Liver (tissue), 9 donors: ENCODE results near the gene MEGF11. TPM values are rescaled to one million over a fixed set of nuclear protein-coding genes. Genes with fewer than 3 reads are reported as not detected.

Experiments
- DNase-seq: peaks from one replicate; pipeline ENCODE4 v3.0.0-alpha.2; 2017; ENCODE audit warnings: low spot score
- H3K27ac ChIP-seq, 2 donors: one replicate each; pipeline ENCODE4 v1.7.0; 2013; ENCODE audit warnings: inconsistent platforms in 2 of 2, low read length in 2 of 2, control low read depth in 1 of 2, low read depth in 1 of 2, mild to moderate bottlenecking in 1 of 2
- H3K27me3 ChIP-seq, 4 donors: one replicate each; pipeline versions ENCODE4 v1.6.1 to v1.7.0; 2013; ENCODE audit warnings: low read length in 3 of 4, inconsistent platforms in 1 of 4, mild to moderate bottlenecking in 1 of 4, moderate library complexity in 1 of 4; ENCODE audit not compliant: control insufficient read depth in 4 of 4, insufficient read depth in 4 of 4
- H3K36me3 ChIP-seq, 4 donors: one replicate each; pipeline versions ENCODE4 v1.6.1 to v1.7.0; 2013; ENCODE audit warnings: low read length in 3 of 4, mild to moderate bottlenecking in 3 of 4, low read depth in 1 of 4, moderate library complexity in 1 of 4; ENCODE audit not compliant: control insufficient read depth in 4 of 4, insufficient read depth in 3 of 4
- H3K4me1 ChIP-seq, 4 donors: one replicate each; pipeline versions ENCODE4 v1.6.1 to v1.7.0; 2013; ENCODE audit warnings: low read length in 3 of 4, mild to moderate bottlenecking in 3 of 4, moderate library complexity in 1 of 4; ENCODE audit not compliant: control insufficient read depth in 4 of 4, insufficient read depth in 4 of 4
- H3K4me3 ChIP-seq, 3 donors: one replicate each; pipeline versions ENCODE4 v1.6.1 to v1.7.0; 2013; ENCODE audit warnings: low read length in 3 of 3, control low read depth in 1 of 3, low read depth in 1 of 3, mild to moderate bottlenecking in 1 of 3
- H3K9ac ChIP-seq, 2 donors: one replicate each; pipeline ENCODE4 v1.7.0; 2013; ENCODE audit warnings: low read length in 2 of 2, mild to moderate bottlenecking in 2 of 2, moderate library complexity in 2 of 2, control low read depth in 1 of 2, low read depth in 1 of 2
- H3K9me3 ChIP-seq, 4 donors: one replicate each; pipeline versions ENCODE4 v1.6.1 to v1.7.0; 2013; ENCODE audit warnings: low read length in 3 of 4; ENCODE audit not compliant: control insufficient read depth in 4 of 4
- EGR1 ChIP-seq, 2 donors: IDR thresholded peaks; 2 replicates each; pipeline ENCODE4 v1.6.1; 2016 to 2018; ENCODE audit warnings: antibody characterized with exemption in 2 of 2, low read depth in 2 of 2
- FOXA1 ChIP-seq: IDR thresholded peaks from 2 replicates; pipeline ENCODE4 v1.6.1; 2016; ENCODE audit warnings: antibody characterized with exemption
- FOXA2 ChIP-seq: IDR thresholded peaks from 2 replicates; pipeline ENCODE4 v1.6.1; 2016; ENCODE audit warnings: antibody characterized with exemption
- GABPA ChIP-seq, 2 donors: IDR thresholded peaks in 1 of 2; conservative IDR thresholded peaks in 1 of 2; 2 replicates each; pipeline ENCODE4 v1.6.1; 2016; ENCODE audit warnings: antibody characterized with exemption in 2 of 2, mild to moderate bottlenecking in 1 of 2, moderate library complexity in 1 of 2
- HNF4A ChIP-seq, 2 donors: conservative IDR thresholded peaks; 2 replicates each; pipeline ENCODE4 v1.6.1; 2016; ENCODE audit warnings: antibody characterized with exemption in 2 of 2, mild to moderate bottlenecking in 2 of 2
- HNF4G ChIP-seq: IDR thresholded peaks from 2 replicates; pipeline ENCODE4 v1.6.1; 2016; ENCODE audit warnings: antibody characterized with exemption
- JUND ChIP-seq, 2 donors: IDR thresholded peaks; 2 replicates each; pipeline ENCODE4 v1.6.1; 2016; ENCODE audit warnings: antibody characterized with exemption in 2 of 2
- NR2F2 ChIP-seq: IDR thresholded peaks from 2 replicates; pipeline ENCODE4 v1.6.1; 2016; ENCODE audit warnings: antibody characterized with exemption
- RAD21 ChIP-seq, 2 donors: IDR thresholded peaks; 2 replicates each; pipeline ENCODE4 v1.6.1; 2016; ENCODE audit warnings: antibody characterized with exemption in 2 of 2, mild to moderate bottlenecking in 2 of 2
- REST ChIP-seq: IDR thresholded peaks from 2 replicates; pipeline ENCODE4 v1.6.1; 2016; ENCODE audit warnings: antibody characterized with exemption, mild to moderate bottlenecking
- RXRA ChIP-seq, 2 donors: IDR thresholded peaks; 2 replicates each; pipeline ENCODE4 v1.6.1; 2017 to 2018; ENCODE audit warnings: antibody characterized with exemption in 2 of 2, mild to moderate bottlenecking in 1 of 2
- SP1 ChIP-seq: IDR thresholded peaks from 2 replicates; pipeline ENCODE4 v1.6.1; 2018; ENCODE audit warnings: antibody characterized with exemption, mild to moderate bottlenecking
- YY1 ChIP-seq: IDR thresholded peaks from 2 replicates; pipeline ENCODE4 v1.6.1; 2016; ENCODE audit warnings: antibody characterized with exemption, mild to moderate bottlenecking
- WGBS: extraction: QIAGEN DNeasy Blood & Tissue Kit; methylation state at CpG from one replicate; pipeline ENCODE4 v1.1.7; 2013; 5-methylcytosine and 5-hydroxymethylcytosine counted together
- polyA plus RNA-seq, 2 donors: library from polyadenylated mRNA; stranded (reverse) in 1 of 2; unstranded in 1 of 2; fragments of 200-250 nt in 1 of 2; fragments of >200 nt in 1 of 2; fragmentation: Nextera tagmentation in 1 of 2; extraction: Ambion mirVana in 1 of 2; gene quantifications; one replicate each; pipeline versions ENCODE4 v1.2.1 to v1.2.3, GENCODE V29; 2013 to 2015
- total RNA-seq, 2 donors: library from RNA; depleted of rRNA; stranded (reverse); fragments of >200 nt; gene quantifications; one replicate each; pipeline ENCODE4 v1.2.3, GENCODE V29; 2014
- TF ChIP-seq, protein P1 (sequence below): IDR thresholded peaks from 2 replicates; pipeline ENCODE4 v1.6.1; 2016; ENCODE audit warnings: antibody characterized with exemption
- TF ChIP-seq, protein P2 (sequence below): fragments of 150-350 bp; IDR thresholded peaks from 2 replicates; pipeline ENCODE4 v1.5.1; 2017; ENCODE audit warnings: improper control_type of control experiment, low read depth, low read length; ENCODE audit not compliant: missing input control
- TF ChIP-seq, protein P3 (sequence below): IDR thresholded peaks from 2 replicates; pipeline ENCODE4 v1.6.1; 2016; ENCODE audit warnings: antibody characterized with exemption
- TF ChIP-seq, protein P4 (sequence below): IDR thresholded peaks from 2 replicates; pipeline ENCODE4 v1.6.1; 2016; ENCODE audit warnings: antibody characterized with exemption
- donor health status: healthy.
- donor health status: healthy.
- donor health status: healthy.
- donor health status: healthy.
- donor health status: healthy.

The MEGF11 gene
- total and polyA plus RNA-seq, 4 donors, result under 0.01 to 0.51 (median 0.03) TPM; not detected in 1

- DNase-seq, result no peak
- Histone ChIP-seq H3K4me3 (no peak overlapping the region), H3K36me3 (no peaks in the 10 kb centered on the region), H3K9ac (no peak overlapping the region), H3K9me3 (no peaks in the 10 kb centered on the region), H3K27ac (no peak overlapping the region), H3K27me3 (no peaks in the 10 kb centered on the region), H3K4me1 (no peaks in the 10 kb centered on the region)
- TF ChIP-seq FOXA2, result no peak
- TF ChIP-seq, protein P1, sequence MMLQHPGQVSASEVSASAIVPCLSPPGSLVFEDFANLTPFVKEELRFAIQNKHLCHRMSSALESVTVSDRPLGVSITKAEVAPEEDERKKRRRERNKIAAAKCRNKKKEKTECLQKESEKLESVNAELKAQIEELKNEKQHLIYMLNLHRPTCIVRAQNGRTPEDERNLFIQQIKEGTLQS, result no peak
- TF ChIP-seq, protein P2, sequence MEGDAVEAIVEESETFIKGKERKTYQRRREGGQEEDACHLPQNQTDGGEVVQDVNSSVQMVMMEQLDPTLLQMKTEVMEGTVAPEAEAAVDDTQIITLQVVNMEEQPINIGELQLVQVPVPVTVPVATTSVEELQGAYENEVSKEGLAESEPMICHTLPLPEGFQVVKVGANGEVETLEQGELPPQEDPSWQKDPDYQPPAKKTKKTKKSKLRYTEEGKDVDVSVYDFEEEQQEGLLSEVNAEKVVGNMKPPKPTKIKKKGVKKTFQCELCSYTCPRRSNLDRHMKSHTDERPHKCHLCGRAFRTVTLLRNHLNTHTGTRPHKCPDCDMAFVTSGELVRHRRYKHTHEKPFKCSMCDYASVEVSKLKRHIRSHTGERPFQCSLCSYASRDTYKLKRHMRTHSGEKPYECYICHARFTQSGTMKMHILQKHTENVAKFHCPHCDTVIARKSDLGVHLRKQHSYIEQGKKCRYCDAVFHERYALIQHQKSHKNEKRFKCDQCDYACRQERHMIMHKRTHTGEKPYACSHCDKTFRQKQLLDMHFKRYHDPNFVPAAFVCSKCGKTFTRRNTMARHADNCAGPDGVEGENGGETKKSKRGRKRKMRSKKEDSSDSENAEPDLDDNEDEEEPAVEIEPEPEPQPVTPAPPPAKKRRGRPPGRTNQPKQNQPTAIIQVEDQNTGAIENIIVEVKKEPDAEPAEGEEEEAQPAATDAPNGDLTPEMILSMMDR, result no peak
- no peak for TF ChIP-seq SP1
- TF ChIP-seq EGR1 (IDR thresholded peaks at IDR 0.05; ENCODE audit: low read depth in 2 of 2), result no peak
- TF ChIP-seq GABPA (IDR thresholded peaks at IDR 0.05 in 1 of 2, conservative IDR thresholded peaks at IDR 0.05 in 1 of 2), result no peak
- TF ChIP-seq FOXA1, result no peak
- no peak for TF ChIP-seq REST
- no peak for TF ChIP-seq RAD21 (IDR thresholded peaks at IDR 0.05)
- TF ChIP-seq, protein P3, sequence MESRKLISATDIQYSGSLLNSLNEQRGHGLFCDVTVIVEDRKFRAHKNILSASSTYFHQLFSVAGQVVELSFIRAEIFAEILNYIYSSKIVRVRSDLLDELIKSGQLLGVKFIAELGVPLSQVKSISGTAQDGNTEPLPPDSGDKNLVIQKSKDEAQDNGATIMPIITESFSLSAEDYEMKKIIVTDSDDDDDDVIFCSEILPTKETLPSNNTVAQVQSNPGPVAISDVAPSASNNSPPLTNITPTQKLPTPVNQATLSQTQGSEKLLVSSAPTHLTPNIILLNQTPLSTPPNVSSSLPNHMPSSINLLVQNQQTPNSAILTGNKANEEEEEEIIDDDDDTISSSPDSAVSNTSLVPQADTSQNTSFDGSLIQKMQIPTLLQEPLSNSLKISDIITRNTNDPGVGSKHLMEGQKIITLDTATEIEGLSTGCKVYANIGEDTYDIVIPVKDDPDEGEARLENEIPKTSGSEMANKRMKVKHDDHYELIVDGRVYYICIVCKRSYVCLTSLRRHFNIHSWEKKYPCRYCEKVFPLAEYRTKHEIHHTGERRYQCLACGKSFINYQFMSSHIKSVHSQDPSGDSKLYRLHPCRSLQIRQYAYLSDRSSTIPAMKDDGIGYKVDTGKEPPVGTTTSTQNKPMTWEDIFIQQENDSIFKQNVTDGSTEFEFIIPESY, result no peak
- TF ChIP-seq, protein P4, sequence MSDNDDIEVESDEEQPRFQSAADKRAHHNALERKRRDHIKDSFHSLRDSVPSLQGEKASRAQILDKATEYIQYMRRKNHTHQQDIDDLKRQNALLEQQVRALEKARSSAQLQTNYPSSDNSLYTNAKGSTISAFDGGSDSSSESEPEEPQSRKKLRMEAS, result no peak
- TF ChIP-seq HNF4A (conservative IDR thresholded peaks at IDR 0.05), result no peak
These were observed 21.8 kb upstream of the MEGF11 start for GRCh38 chr15:66275352-66275751.

GRCh38 chr15:66270932-66271331 lies 17.4 kb upstream of the MEGF11 start:
- no peak for DNase-seq
- no peaks in the 10 kb centered on the region for H3K4me1 ChIP-seq
- TF ChIP-seq FOXA2, result no peak
- no peak for TF ChIP-seq RXRA (IDR thresholded peaks at IDR 0.05)
- TF ChIP-seq EGR1 (IDR thresholded peaks at IDR 0.05; ENCODE audit: low read depth in 2 of 2), result no peak
- TF ChIP-seq REST, result no peak
- TF ChIP-seq, protein P4, result no peak
- TF ChIP-seq JUND (IDR thresholded peaks at IDR 0.05), result no peak
- TF ChIP-seq RAD21 (IDR thresholded peaks at IDR 0.05), result no peak
- no peak for TF ChIP-seq YY1
- TF ChIP-seq FOXA1, result no peak
- TF ChIP-seq NR2F2, result no peak
- TF ChIP-seq, protein P3, result no peak
- TF ChIP-seq, protein P1, result no peak
- TF ChIP-seq HNF4G, result no peak
- TF ChIP-seq GABPA (IDR thresholded peaks at IDR 0.05 in 1 of 2, conservative IDR thresholded peaks at IDR 0.05 in 1 of 2), result no peak
- H3K36me3 ChIP-seq, result no peaks in the 10 kb centered on the region
- 85% methylated on average over 6 of the region's 6 CpGs for WGBS
- no peaks in the 10 kb centered on the region for H3K27me3 ChIP-seq
- no peaks in the 10 kb centered on the region for H3K9me3 ChIP-seq
- no peak overlapping the region for H3K9ac ChIP-seq
- H3K4me3 ChIP-seq, result no peak overlapping the region
- no peak overlapping the region for H3K27ac ChIP-seq
